GM12878 (cell line): ENCODE measurements around the gene PPP1CA. TPM values are rescaled to one million over a fixed set of nuclear protein-coding genes. Genes with fewer than 3 reads are reported as not detected.

ENCODE experiments used
- ATAC-seq: fragments of 200-7000 bp; cut with Tn5 transposase; 3 replicates; pipeline ENCODE4 v1.9.1; 2020; ENCODE audit warnings: mild to moderate bottlenecking, moderate library complexity
- BruUV-seq: library from RNA; stranded (reverse); fragments of 400-500 nt; replicated peaks from 2 replicates; lab custom pipeline; 2021; lab: Mats Ljungman, UMichigan
- CTCF ChIA-PET: fragments of 300-600 bp; sonication (Branson Sonifier 250); formaldehyde crosslinking; extraction: SDS; loops from one replicate; lab custom pipeline; 2021; ENCODE audit warnings: inconsistent platforms; lab: Yijun Ruan, JAX
- POLR2A ChIA-PET: fragments of 350-600 bp; formaldehyde crosslinking; extraction: SDS; loops from one replicate; lab custom pipeline; 2021; ENCODE audit warnings: inconsistent platforms; lab: Charles Lee
- RAD21 ChIA-PET: fragments of 300-600 bp; sonication (Branson Sonifier 250); formaldehyde crosslinking; loops from one replicate; lab custom pipeline; 2023; ENCODE audit warnings: antibody characterized with exemption; ENCODE audit not compliant: unreplicated experiment; lab: Charles Lee
- SMC1A ChIA-PET: fragments of 300-600 bp; sonication (Branson Sonifier 250); formaldehyde crosslinking; loops from one replicate; lab custom pipeline; 2023; ENCODE audit not compliant: unreplicated experiment, uncharacterized antibody; lab: Charles Lee
- DNase-seq: peaks from one replicate; pipeline ENCODE4 v3.0.0-alpha.2; 2011; ENCODE audit warnings: low read depth, low spot score
- FAIRE-seq: peaks from 3 replicates; lab custom pipeline; 2011; peaks lifted over from hg19 to GRCh38; lab: Jason Lieb, UNC
- H2AFZ ChIP-seq: 2 replicates; pipeline ENCODE4 v1.6.0; 2011; ENCODE audit warnings: low read depth, low read length, control low read depth; ENCODE audit not compliant: control insufficient read depth
- H3K27ac ChIP-seq: 2 replicates; pipeline ENCODE4 v1.5.1; 2011; ENCODE audit warnings: control low read depth; ENCODE audit not compliant: control insufficient read depth, insufficient read depth
- H3K27me3 ChIP-seq, 2 experiments: replicated peaks in 1 of 2; 2 replicates each; pipeline versions ENCODE4 v1.6.0 to v1.6.1; 2011; ENCODE audit warnings: low read length in 1 of 2; ENCODE audit not compliant: control insufficient read depth in 2 of 2, insufficient read depth in 2 of 2
- H3K36me3 ChIP-seq, 2 experiments: 2 replicates each; pipeline ENCODE4 v1.5.1; 2011; ENCODE audit warnings: low read length in 1 of 2; ENCODE audit not compliant: control insufficient read depth in 2 of 2, insufficient read depth in 2 of 2
- H3K4me1 ChIP-seq: 2 replicates; pipeline ENCODE4 v1.6.1; 2011; ENCODE audit warnings: mild to moderate bottlenecking, low read length, moderate library complexity, mixed read lengths; ENCODE audit not compliant: control insufficient read depth, insufficient read depth
- H3K4me2 ChIP-seq: 2 replicates; pipeline ENCODE4 v1.6.0; 2011; ENCODE audit warnings: control low read depth; ENCODE audit not compliant: control insufficient read depth, insufficient read depth
- H3K4me3 ChIP-seq: fragments of 200-600 bp; sonication (generic); 2 replicates; pipeline ENCODE4 v1.5.1; 2016
- H3K79me2 ChIP-seq: 2 replicates; pipeline ENCODE4 v1.6.0; 2011; ENCODE audit warnings: low read length; ENCODE audit not compliant: control insufficient read depth, insufficient read depth
- H3K9ac ChIP-seq: 2 replicates; pipeline ENCODE4 v1.8.0; 2011; ENCODE audit warnings: low read length, control low read depth, mixed read lengths; ENCODE audit not compliant: control insufficient read depth, insufficient read depth
- H3K9me3 ChIP-seq: replicated peaks from 3 replicates; pipeline ENCODE4 v1.5.1; 2011; ENCODE audit warnings: mild to moderate bottlenecking, low read length; ENCODE audit not compliant: control insufficient read depth, insufficient read depth
- H4K20me1 ChIP-seq: 2 replicates; pipeline ENCODE4 v1.6.0; 2011; ENCODE audit not compliant: control insufficient read depth, insufficient read depth
- CREB1 ChIP-seq: IDR thresholded peaks from 2 replicates; pipeline ENCODE4 v1.6.1; 2012; ENCODE audit warnings: low read depth, mild to moderate bottlenecking, inconsistent platforms
- CUX1 ChIP-seq: IDR thresholded peaks from 2 replicates; pipeline ENCODE4 v1.6.1; 2012; ENCODE audit warnings: improper control_type of control experiment, low read depth, low read length; ENCODE audit not compliant: insufficient replicate concordance
- EGR1 ChIP-seq, 2 experiments: IDR thresholded peaks; 1 replicate in 1 of 2; 2 replicates in 1 of 2; pipeline ENCODE4 v1.6.1; 2011 to 2012; ENCODE audit warnings: low read depth in 2 of 2, low read length in 2 of 2, borderline replicate concordance in 1 of 2, mild to moderate bottlenecking in 1 of 2, moderate library complexity in 1 of 2
- EZH2 ChIP-seq: IDR thresholded peaks from 2 replicates; pipeline ENCODE4 v1.6.1; 2012; ENCODE audit warnings: low read depth, mild to moderate bottlenecking, control low read depth, inconsistent platforms, low read length, borderline replicate concordance; ENCODE audit not compliant: control insufficient read depth
- FOXK2 ChIP-seq: fragments of 450-650 bp; IDR thresholded peaks from 2 replicates; pipeline ENCODE4 v1.6.1; 2017; ENCODE audit warnings: mild to moderate bottlenecking, moderate library complexity
- HDAC6 ChIP-seq: fragments of 200-600 bp; sonication (generic); IDR thresholded peaks from one replicate; pipeline ENCODE4 v1.8.0; 2017; ENCODE audit warnings: antibody characterized with exemption; ENCODE audit not compliant: unreplicated experiment
- MEF2A ChIP-seq: IDR thresholded peaks from 2 replicates; pipeline ENCODE4 v1.6.1; 2011; ENCODE audit warnings: low read depth, mild to moderate bottlenecking, low read length, moderate library complexity; ENCODE audit not compliant: insufficient read depth
- SREBF2 ChIP-seq: IDR thresholded peaks from 2 replicates; pipeline ENCODE4 v1.6.1; 2012; ENCODE audit warnings: mild to moderate bottlenecking, low read length
- WGBS: methylation state at CpG from one replicate; pipeline ENCODE4 v1.1.6; 2016; ENCODE audit warnings: low lambda C conversion rate; ENCODE audit not compliant: insufficient replicate concordance, insufficient coverage; ENCODE audit errors: missing lambda C conversion rate; 5-methylcytosine and 5-hydroxymethylcytosine counted together
- in situ Hi-C: fragments of 300-500 bp; cut with MboI; formaldehyde crosslinking; loops from 9 replicates; pipeline ENCODE4 v1.14.3; 2018; ENCODE audit warnings: mixed read lengths
- intact Hi-C: fragments of 100-400 bp; cut with micrococcal nuclease; formaldehyde crosslinking; loops from one replicate; pipeline ENCODE4 v1.14.2; 2022; ENCODE audit not compliant: unreplicated experiment
- polyA plus RNA-seq, 11 experiments: library from polyadenylated mRNA; depleted of rRNA in 4 of 11; unstranded in 6 of 11; stranded (reverse) in 5 of 11; fragments of >200 nt; fragmentation: Nextera tagmentation in 4 of 11; fragmentation: Illumina TruSeq in 1 of 11; extraction: Ambion mirVana in 4 of 11; extraction: Trizol in 1 of 11; gene quantifications; 1 replicate in 1 of 11; 2 replicates in 10 of 11; pipeline versions ENCODE4 v1.2.1 to v1.2.3, GENCODE V29; 2011 to 2016; ENCODE audit warnings: inconsistent platforms in 2 of 11, missing spikeins in 2 of 11, low read depth in 1 of 11
- total RNA-seq, 4 experiments: library from RNA; depleted of rRNA in 3 of 4; stranded (reverse); fragments of >200 nt in 3 of 4; fragmentation: Illumina TruSeq in 1 of 4; extraction: Trizol in 1 of 4; gene quantifications; 2 replicates each; pipeline versions ENCODE4 v1.2.1 to v1.2.3, GENCODE V29; 2013 to 2021
- TF ChIP-seq, protein P1 (sequence below): fragments of 450-650 bp; IDR thresholded peaks from 2 replicates; pipeline ENCODE4 v1.6.1; 2017; ENCODE audit warnings: borderline replicate concordance
- TF ChIP-seq, protein P2 (sequence below): fragments of 450-650 bp; IDR thresholded peaks from 2 replicates; pipeline ENCODE4 v1.6.1; 2017; ENCODE audit warnings: mild to moderate bottlenecking, low read depth, inconsistent platforms; ENCODE audit not compliant: poor library complexity, severe bottlenecking

Gene PPP1CA
- total and polyA plus RNA-seq, 10 of the 15 experiments (the other 5 are each of a cell fraction or from before 2014, with no cell fraction given) = 26.4 to 458 (median 240) TPM

- Histone ChIP-seq H3K4me2 (no peak overlapping the region), H3K27ac (no peak overlapping the region), H3K36me3 (no peaks in the 10 kb centered on the region), H3K4me1 (peaks cover 19% of the 10 kb centered on the region), H3K9me3 (no peaks in the 10 kb centered on the region), H3K79me2 (no peaks in the 10 kb centered on the region), H3K27me3 (peaks cover 0 to 3% of the 10 kb centered on the region in 2 experiments; a peak in 2 of 4 replicates), H2AFZ (no peak overlapping the region), H3K9ac (no peak overlapping the region), H3K4me3 (no peak overlapping the region), H4K20me1 (no peaks in the 10 kb centered on the region)
- DNase-seq = no peak
- no peak for FAIRE-seq
- SMC1A ChIA-PET = interaction anchor here (10.2 to 21.3 kb wide), 2 partner anchors 29 to 40 kb away, joined by 200 to 646 read pairs; partner anchors contain the start of gene POLD4
- WGBS = 73% methylated on average over 3 of the region's 3 CpGs
- RAD21 ChIA-PET = interaction anchor here (0.8 to 15.0 kb wide), 3 partner anchors 23 to 39 kb away, joined by 3 to 525 read pairs (median 17); partner anchors contain the start of gene POLD4
- CTCF ChIA-PET = interaction anchor here (1.1 to 25.5 kb wide), 5 partner anchors 23 to 123 kb away, joined by 4 to 1301 read pairs (median 95); partner anchors contain the start of genes CLCF1 and POLD4
- intact Hi-C loops (no loop called here), in situ Hi-C loops (loop anchor here (5.0 kb wide), 2 partner anchors 33 to 123 kb away; partner anchors contain the start of gene POLD4)
- POLR2A ChIA-PET = interaction anchor here (1.0 kb wide), 1 partner anchor 34 kb away, joined by 3 read pairs; no protein-coding TSS in a partner anchor
- no TSS peak for BruUV-seq
- ATAC-seq = no peak
- no peak for TF ChIP-seq HDAC6
- TF ChIP-seq CUX1 = no peak
- TF ChIP-seq, protein P1, sequence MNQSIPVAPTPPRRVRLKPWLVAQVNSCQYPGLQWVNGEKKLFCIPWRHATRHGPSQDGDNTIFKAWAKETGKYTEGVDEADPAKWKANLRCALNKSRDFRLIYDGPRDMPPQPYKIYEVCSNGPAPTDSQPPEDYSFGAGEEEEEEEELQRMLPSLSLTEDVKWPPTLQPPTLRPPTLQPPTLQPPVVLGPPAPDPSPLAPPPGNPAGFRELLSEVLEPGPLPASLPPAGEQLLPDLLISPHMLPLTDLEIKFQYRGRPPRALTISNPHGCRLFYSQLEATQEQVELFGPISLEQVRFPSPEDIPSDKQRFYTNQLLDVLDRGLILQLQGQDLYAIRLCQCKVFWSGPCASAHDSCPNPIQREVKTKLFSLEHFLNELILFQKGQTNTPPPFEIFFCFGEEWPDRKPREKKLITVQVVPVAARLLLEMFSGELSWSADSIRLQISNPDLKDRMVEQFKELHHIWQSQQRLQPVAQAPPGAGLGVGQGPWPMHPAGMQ = no peak
- TF ChIP-seq, protein P2, sequence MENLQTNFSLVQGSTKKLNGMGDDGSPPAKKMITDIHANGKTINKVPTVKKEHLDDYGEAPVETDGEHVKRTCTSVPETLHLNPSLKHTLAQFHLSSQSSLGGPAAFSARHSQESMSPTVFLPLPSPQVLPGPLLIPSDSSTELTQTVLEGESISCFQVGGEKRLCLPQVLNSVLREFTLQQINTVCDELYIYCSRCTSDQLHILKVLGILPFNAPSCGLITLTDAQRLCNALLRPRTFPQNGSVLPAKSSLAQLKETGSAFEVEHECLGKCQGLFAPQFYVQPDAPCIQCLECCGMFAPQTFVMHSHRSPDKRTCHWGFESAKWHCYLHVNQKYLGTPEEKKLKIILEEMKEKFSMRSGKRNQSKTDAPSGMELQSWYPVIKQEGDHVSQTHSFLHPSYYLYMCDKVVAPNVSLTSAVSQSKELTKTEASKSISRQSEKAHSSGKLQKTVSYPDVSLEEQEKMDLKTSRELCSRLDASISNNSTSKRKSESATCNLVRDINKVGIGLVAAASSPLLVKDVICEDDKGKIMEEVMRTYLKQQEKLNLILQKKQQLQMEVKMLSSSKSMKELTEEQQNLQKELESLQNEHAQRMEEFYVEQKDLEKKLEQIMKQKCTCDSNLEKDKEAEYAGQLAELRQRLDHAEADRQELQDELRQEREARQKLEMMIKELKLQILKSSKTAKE = no peak
- no peak for TF ChIP-seq EGR1 (IDR thresholded peaks at IDR 0.05; ENCODE audit: borderline replicate concordance in 1 of 2, low read depth in 2 of 2, low read length in 2 of 2)
- TF ChIP-seq CREB1 = no peak
- TF ChIP-seq SREBF2 = no peak
- no peak for TF ChIP-seq EZH2
- TF ChIP-seq FOXK2 = no peak
- no peak for TF ChIP-seq MEF2A
These were observed 16.7 kb downstream of the PPP1CA start for GRCh38 chr11:67384851-67385366.
